Uterus (tissue), 2 donors: Measurements from ENCODE around the gene ACTMAP.

Experiments
- CTCF ChIP-seq, 4 experiments: fragments of 200-600 bp in 2 of 4; fragments of 450-650 bp in 2 of 4; sonication (generic) in 2 of 4; IDR thresholded peaks; one replicate each; pipeline ENCODE4 v1.5.1; 2016 to 2019; ENCODE audit warnings: antibody characterized with exemption in 4 of 4, mild to moderate bottlenecking in 2 of 4, moderate library complexity in 1 of 4
- POLR2A ChIP-seq, 2 donors: fragments of 450-650 bp; IDR thresholded peaks; one replicate each; pipeline ENCODE4 v1.6.1; 2016; ENCODE audit warnings: antibody characterized with exemption in 2 of 2, mild to moderate bottlenecking in 1 of 2, moderate library complexity in 1 of 2

DNA sequence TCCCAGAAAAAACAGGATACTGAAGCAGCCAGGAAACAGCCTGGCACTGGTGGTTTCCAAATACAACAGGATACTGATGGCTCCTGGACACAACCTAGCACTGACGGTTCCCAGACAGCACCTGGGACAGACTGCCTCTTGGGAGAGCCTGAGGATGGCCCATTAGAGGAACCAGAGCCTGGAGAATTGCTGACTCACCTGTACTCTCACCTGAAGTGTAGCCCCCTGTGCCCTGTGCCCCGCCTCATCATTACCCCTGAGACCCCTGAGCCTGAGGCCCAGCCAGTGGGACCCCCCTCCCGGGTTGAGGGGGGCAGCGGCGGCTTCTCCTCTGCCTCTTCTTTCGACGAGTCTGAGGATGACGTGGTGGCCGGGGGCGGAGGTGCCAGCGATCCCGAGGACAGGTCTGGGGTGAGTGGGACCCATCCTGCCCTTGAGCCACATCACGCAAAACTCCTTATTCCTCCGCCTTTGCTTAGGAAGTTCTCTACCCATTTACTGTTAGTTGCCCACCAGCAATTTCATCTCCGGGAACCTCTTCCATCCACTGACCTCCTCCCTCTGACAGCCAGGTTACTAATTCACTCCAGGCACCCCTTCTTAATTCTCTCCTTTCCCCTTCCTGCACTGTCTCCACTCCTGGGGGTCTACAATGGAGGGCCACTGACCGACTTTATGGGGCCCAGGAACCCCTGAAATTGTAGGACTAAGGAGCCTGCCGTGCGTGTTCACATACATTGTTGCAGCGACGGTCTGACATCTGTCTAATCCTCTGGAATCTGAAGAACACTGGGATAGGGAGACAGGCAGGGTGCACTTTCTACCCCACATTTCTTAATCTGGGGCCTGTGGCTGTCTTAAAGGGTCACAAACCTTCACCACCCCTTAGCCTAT lies 32.1 kb downstream of the ACTMAP start:
- no peak for TF ChIP-seq POLR2A (IDR thresholded peaks at IDR 0.05)
- no peak for TF ChIP-seq CTCF (IDR thresholded peaks at IDR 0.05)
